ENCODE data around the gene PRR5. TPM values are rescaled to one million over a fixed set of nuclear protein-coding genes. Genes with fewer than 3 reads are reported as not detected.

The PRR5 gene
- total and polyA plus RNA-seq, 2 experiments from 2014 or later = 15.3 to 31.4 TPM

GRCh38 chr22:44726439-44726838 lies 24.4 kb downstream of the PRR5 start (continued):
- TF ChIP-seq ETS1 (IDR thresholded peaks at IDR 0.05) = no peak
- no peak for TF ChIP-seq EZH2phosphoT487 (IDR thresholded peaks at IDR 0.05; ENCODE audit: unreplicated experiment)
- no peak for TF ChIP-seq POLR2AphosphoS5 (IDR thresholded peaks at IDR 0.05; ENCODE audit: low read depth)
- no peak for TF ChIP-seq NANOG (IDR thresholded peaks at IDR 0.05; ENCODE audit: borderline replicate concordance)
- TF ChIP-seq CREB1 (CRISPR knock-in tag; IDR thresholded peaks at IDR 0.05; ENCODE audit: low read depth) = no peak

- DNase-seq (ENCODE audit: low spot score) = no peak
- no peaks in the 10 kb centered on the region; the same call in 1 of the 2 replicates for H3F3A ChIP-seq (replicated peaks; ENCODE audit: low read depth)
- H3K4me1 Mint-ChIP-seq = peaks cover 3% of the 10 kb centered on the region; the same call in 2 of the 3 replicates
- ATAC-seq = no peak
- no peaks in the 10 kb centered on the region for H3K36me3 ChIP-seq (ENCODE audit: insufficient read depth)
- H3K27me3 Mint-ChIP-seq (ENCODE audit: insufficient read depth, low read depth, poor library complexity) = peaks cover 4% of the 10 kb centered on the region
- H3K27me3 ChIP-seq (ENCODE audit: insufficient read depth) = no peaks in the 10 kb centered on the region
- no peaks in the 10 kb centered on the region for H3K4me1 ChIP-seq (ENCODE audit: insufficient read depth)
- no peak overlapping the region for H2AFZ ChIP-seq
- H3K27ac Mint-ChIP-seq = no peak overlapping the region
- no peaks in the 10 kb centered on the region for H3K79me2 ChIP-seq (replicated peaks; ENCODE audit: insufficient read depth)
- no peaks in the 10 kb centered on the region; the same call in 1 of the 3 replicates for H3K36me3 Mint-ChIP-seq (ENCODE audit: low read depth)
- H3K4me3 ChIP-seq = no peak overlapping the region
- H3K4me3 Mint-ChIP-seq = no peak overlapping the region
- no peaks in the 10 kb centered on the region for H3K9me2 ChIP-seq (ENCODE audit: insufficient read depth)
- H3K4me2 ChIP-seq = no peak overlapping the region
- no peaks in the 10 kb centered on the region for H4K20me1 ChIP-seq (replicated peaks; ENCODE audit: insufficient read depth)
- H3K9me3 Mint-ChIP-seq = no peaks in the 10 kb centered on the region
- H3K27ac ChIP-seq (ENCODE audit: low read depth) = no peak overlapping the region
- TF ChIP-seq ZNF462 (CRISPR knock-in tag; IDR thresholded peaks at IDR 0.05) (no peak), JUNB (IDR thresholded peaks at IDR 0.05; ENCODE audit: unreplicated experiment) (no peak), STAT1 (IDR thresholded peaks at IDR 0.05; ENCODE audit: unreplicated experiment) (no peak), POLR2AphosphoS5 (IDR thresholded peaks at IDR 0.05; ENCODE audit: low read depth) (no peak), EZH2 (IDR thresholded peaks at IDR 0.05; ENCODE audit: low read depth, unreplicated experiment) (no peak), ETS1 (IDR thresholded peaks at IDR 0.05) (no peak), CREB1 (CRISPR knock-in tag; IDR thresholded peaks at IDR 0.05; ENCODE audit: low read depth) (no peak), EZH2phosphoT487 (IDR thresholded peaks at IDR 0.05; ENCODE audit: unreplicated experiment) (no peak), REST (IDR thresholded peaks at IDR 0.05; ENCODE audit: unreplicated experiment) (no peak), CTCF (conservative IDR thresholded peaks at IDR 0.05; ENCODE audit: low read depth in 2 of 2) (no peak), NANOG (IDR thresholded peaks at IDR 0.05; ENCODE audit: borderline replicate concordance) (no peak)
Observed at GRCh38 chr22:44727148-44727547, 25.1 kb downstream of the PRR5 start.

Measured in GM23338 (cell line).